ENCODE data around the gene GRID1. TPM values are rescaled to one million over a fixed set of nuclear protein-coding genes. Genes with fewer than 3 reads are reported as not detected.

Gene GRID1
- total RNA-seq, 1 donor from 2014 or later: 1.1 TPM

DNA sequence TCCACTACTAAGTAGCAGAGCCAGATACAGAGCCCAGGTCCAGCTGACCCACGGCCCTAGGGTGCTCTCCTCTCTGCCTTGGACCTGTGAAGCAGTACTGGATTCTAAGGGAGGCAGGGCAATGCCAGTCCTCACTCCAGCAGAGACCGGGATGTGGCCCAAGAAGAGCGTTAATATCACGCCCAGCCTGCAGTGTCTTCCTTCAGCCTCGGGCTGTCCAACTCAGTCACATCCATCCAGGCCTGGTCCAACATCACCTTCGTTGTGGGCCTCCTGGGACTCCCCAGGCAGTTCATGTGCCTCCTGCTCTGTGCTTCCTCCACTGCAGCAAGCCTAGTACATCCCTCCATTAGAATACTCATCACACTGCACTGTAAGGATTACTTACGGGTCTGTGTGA, 114.5 kb downstream of the GRID1 start:
- Mint-ChIP-seq H3K27ac (ENCODE audit: unreplicated experiment) (no peak overlapping the region), H3K27me3 (ENCODE audit: low read depth) (no peaks in the 10 kb centered on the region), H3K36me3 (ENCODE audit: low read depth) (no peaks in the 10 kb centered on the region), H3K9me3 (peaks cover 7% of the 10 kb centered on the region), H3K4me3 (no peak overlapping the region), H3K4me1 (peaks cover 3% of the 10 kb centered on the region)
- DNase-seq (ENCODE audit: low read depth, low spot score): no peak
- TF ChIP-seq, protein P1, sequence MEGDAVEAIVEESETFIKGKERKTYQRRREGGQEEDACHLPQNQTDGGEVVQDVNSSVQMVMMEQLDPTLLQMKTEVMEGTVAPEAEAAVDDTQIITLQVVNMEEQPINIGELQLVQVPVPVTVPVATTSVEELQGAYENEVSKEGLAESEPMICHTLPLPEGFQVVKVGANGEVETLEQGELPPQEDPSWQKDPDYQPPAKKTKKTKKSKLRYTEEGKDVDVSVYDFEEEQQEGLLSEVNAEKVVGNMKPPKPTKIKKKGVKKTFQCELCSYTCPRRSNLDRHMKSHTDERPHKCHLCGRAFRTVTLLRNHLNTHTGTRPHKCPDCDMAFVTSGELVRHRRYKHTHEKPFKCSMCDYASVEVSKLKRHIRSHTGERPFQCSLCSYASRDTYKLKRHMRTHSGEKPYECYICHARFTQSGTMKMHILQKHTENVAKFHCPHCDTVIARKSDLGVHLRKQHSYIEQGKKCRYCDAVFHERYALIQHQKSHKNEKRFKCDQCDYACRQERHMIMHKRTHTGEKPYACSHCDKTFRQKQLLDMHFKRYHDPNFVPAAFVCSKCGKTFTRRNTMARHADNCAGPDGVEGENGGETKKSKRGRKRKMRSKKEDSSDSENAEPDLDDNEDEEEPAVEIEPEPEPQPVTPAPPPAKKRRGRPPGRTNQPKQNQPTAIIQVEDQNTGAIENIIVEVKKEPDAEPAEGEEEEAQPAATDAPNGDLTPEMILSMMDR (conservative IDR thresholded peaks at IDR 0.05): no peak

DNA sequence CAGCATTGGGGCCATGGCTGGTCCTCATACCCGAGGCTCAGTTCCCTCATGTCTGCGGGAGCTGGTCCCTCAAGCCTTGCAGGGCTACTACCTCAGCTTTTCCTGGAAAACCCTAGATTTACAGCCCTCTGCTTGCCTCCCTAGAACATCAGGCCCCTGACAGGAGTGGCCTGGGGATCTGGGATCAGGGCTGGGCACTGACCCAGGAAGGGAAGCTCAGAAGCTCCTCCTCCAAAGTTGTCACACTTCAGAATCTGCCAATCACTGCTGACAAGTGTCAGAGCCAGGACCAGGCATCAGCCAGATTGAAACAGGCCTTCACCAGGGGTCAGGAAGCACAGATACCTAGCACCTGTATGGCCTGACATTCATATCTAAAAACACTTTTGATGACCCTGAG, 115.2 kb downstream of the GRID1 start:
- Mint-ChIP-seq H3K4me1 (peaks cover 3% of the 10 kb centered on the region), H3K9me3 (peaks cover 7% of the 10 kb centered on the region), H3K27me3 (ENCODE audit: low read depth) (no peaks in the 10 kb centered on the region), H3K36me3 (ENCODE audit: low read depth) (no peaks in the 10 kb centered on the region), H3K27ac (ENCODE audit: unreplicated experiment) (no peak overlapping the region), H3K4me3 (no peak overlapping the region)
- TF ChIP-seq, protein P1 (conservative IDR thresholded peaks at IDR 0.05): no peak
- DNase-seq (ENCODE audit: low read depth, low spot score): no peak

DNA sequence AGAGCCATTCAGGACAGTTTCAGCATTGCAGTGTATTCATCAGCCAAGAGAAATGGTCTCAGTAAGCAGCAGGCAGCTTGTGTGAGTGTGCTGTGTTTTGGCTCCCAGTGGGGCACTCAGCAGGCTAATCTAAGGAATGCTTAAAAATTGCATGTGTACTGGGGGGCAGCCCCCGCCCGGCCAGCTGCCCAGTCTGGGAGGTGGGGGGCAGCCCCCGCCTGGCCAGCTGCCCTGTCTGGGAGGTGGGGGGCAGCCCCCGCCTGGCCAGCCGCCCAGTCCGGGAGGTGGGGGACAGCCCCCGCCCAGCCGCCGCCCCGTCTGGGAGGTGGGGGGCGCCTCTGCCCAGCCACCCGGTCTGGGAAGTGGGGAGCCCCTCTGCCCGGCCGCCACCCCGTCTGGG, 116.2 kb downstream of the GRID1 start:
- no peak for DNase-seq (ENCODE audit: low read depth, low spot score)
- H3K27me3 Mint-ChIP-seq (ENCODE audit: low read depth): no peaks in the 10 kb centered on the region
- H3K4me1 Mint-ChIP-seq: peaks cover 3% of the 10 kb centered on the region
- H3K4me3 Mint-ChIP-seq: no peak overlapping the region
- H3K36me3 Mint-ChIP-seq (ENCODE audit: low read depth): no peaks in the 10 kb centered on the region
- peaks cover 7% of the 10 kb centered on the region for H3K9me3 Mint-ChIP-seq
- no peak overlapping the region for H3K27ac Mint-ChIP-seq (ENCODE audit: unreplicated experiment)
- TF ChIP-seq, protein P1 (conservative IDR thresholded peaks at IDR 0.05): no peak

DNA sequence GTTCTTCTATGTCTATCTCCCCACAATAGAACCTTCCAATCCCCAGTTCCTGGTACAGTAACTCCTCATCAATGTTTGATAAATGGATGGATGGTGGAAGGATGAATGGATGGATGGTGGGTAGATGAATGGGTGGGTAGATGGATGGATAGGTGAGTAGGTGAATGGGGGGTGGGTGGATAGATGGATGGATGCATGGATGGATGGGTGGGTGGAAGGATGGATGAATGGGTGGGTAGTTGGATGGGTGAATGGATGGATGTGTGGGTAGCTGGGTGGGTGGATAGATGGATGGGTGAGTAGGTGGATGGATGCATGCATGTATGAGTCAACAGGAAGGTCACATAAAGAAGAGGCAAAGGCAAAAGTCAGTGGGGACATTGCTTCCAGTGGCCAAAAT, 116.8 kb downstream of the GRID1 start:
- no peak for DNase-seq (ENCODE audit: low read depth, low spot score)
- H3K4me3 Mint-ChIP-seq: no peak overlapping the region
- TF ChIP-seq, protein P1 (conservative IDR thresholded peaks at IDR 0.05): no peak
- no peaks in the 10 kb centered on the region for H3K27me3 Mint-ChIP-seq (ENCODE audit: low read depth)
- H3K36me3 Mint-ChIP-seq (ENCODE audit: low read depth): no peaks in the 10 kb centered on the region
- H3K27ac Mint-ChIP-seq (ENCODE audit: unreplicated experiment): no peak overlapping the region
- peaks cover 7% of the 10 kb centered on the region for H3K9me3 Mint-ChIP-seq
- H3K4me1 Mint-ChIP-seq: peaks cover 3% of the 10 kb centered on the region

DNA sequence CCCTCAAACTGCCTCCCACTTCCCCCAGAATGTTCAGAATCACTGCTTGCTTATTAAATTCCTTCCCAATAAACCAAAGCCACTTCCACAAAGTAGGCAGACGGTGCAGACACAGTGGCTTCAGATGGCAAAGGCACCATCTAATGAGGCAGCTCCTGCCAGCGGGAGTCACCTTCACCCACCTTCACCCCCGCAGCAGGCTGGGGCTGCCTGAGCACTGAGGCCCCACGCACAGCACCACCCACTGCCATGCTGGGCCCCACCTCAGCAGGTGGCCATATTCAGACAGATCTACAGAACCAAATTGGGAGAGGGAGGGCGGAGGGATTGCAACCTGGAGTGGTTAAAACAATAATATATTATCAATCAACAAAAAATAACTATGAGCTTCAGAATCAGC, 118.5 kb downstream of the GRID1 start:
- Mint-ChIP-seq H3K27ac (ENCODE audit: unreplicated experiment) (no peak overlapping the region), H3K4me3 (no peak overlapping the region), H3K9me3 (peaks cover 7% of the 10 kb centered on the region), H3K27me3 (ENCODE audit: low read depth) (no peaks in the 10 kb centered on the region), H3K36me3 (ENCODE audit: low read depth) (no peaks in the 10 kb centered on the region), H3K4me1 (peaks cover 6% of the 10 kb centered on the region)
- DNase-seq (ENCODE audit: low read depth, low spot score): no peak
- TF ChIP-seq, protein P1 (conservative IDR thresholded peaks at IDR 0.05): no peak

DNA sequence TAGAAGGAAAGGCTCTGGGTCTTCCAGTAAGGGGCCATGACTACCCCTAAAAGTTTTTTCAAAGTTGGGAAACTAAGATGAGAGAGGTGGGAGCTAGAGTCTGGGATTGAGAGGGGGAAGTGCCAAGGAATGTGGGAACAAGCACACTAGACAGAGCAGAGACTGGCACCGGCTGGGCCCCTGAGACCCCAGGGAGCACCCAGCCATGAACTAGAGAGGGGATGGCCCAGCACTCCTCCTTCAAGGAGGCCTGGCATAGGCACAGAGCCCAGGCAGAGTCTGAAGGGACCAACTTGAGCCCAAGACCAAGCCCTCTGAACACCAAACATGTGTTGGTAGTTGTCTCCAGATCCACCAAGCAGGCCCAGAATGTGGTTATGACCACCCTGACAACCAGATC, 119.0 kb downstream of the GRID1 start:
- no peak for DNase-seq (ENCODE audit: low read depth, low spot score)
- TF ChIP-seq, protein P1 (conservative IDR thresholded peaks at IDR 0.05): no peak
- Mint-ChIP-seq H3K9me3 (peaks cover 7% of the 10 kb centered on the region), H3K4me3 (no peak overlapping the region), H3K36me3 (ENCODE audit: low read depth) (no peaks in the 10 kb centered on the region), H3K27ac (ENCODE audit: unreplicated experiment) (no peak overlapping the region), H3K27me3 (ENCODE audit: low read depth) (no peaks in the 10 kb centered on the region), H3K4me1 (peaks cover 6% of the 10 kb centered on the region)

Measured in neural crest cell (in vitro differentiated cells).